ENCODE measurements around the gene TMEM161A.

The TMEM161A gene

GRCh38 chr19:19074196-19074882 lies 63.9 kb downstream of the TMEM161A start (continued):
- TF ChIP-seq ZNF18 (tag by site-specific recombination; IDR thresholded peaks at IDR 0.05), result peak; percentile 95
- TF ChIP-seq, protein P1, sequence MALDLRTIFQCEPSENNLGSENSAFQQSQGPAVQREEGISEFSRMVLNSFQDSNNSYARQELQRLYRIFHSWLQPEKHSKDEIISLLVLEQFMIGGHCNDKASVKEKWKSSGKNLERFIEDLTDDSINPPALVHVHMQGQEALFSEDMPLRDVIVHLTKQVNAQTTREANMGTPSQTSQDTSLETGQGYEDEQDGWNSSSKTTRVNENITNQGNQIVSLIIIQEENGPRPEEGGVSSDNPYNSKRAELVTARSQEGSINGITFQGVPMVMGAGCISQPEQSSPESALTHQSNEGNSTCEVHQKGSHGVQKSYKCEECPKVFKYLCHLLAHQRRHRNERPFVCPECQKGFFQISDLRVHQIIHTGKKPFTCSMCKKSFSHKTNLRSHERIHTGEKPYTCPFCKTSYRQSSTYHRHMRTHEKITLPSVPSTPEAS (tag by site-specific recombination; IDR thresholded peaks at IDR 0.05), result peak; percentile 99
- peak; percentile 90 for TF ChIP-seq ZFP69B (tag by site-specific recombination; IDR thresholded peaks at IDR 0.05)
- TF ChIP-seq, protein P2, sequence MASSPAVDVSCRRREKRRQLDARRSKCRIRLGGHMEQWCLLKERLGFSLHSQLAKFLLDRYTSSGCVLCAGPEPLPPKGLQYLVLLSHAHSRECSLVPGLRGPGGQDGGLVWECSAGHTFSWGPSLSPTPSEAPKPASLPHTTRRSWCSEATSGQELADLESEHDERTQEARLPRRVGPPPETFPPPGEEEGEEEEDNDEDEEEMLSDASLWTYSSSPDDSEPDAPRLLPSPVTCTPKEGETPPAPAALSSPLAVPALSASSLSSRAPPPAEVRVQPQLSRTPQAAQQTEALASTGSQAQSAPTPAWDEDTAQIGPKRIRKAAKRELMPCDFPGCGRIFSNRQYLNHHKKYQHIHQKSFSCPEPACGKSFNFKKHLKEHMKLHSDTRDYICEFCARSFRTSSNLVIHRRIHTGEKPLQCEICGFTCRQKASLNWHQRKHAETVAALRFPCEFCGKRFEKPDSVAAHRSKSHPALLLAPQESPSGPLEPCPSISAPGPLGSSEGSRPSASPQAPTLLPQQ (tag by site-specific recombination; IDR thresholded peaks at IDR 0.05), result peak; percentile 88
- peak; percentile 64; the same call in 1 of the 2 replicates for TF ChIP-seq ZNF2 (tag by site-specific recombination; IDR thresholded peaks at IDR 0.05)
- no peak for TF ChIP-seq PRDM2 (tag by site-specific recombination; IDR thresholded peaks at IDR 0.05; ENCODE audit: borderline replicate concordance)
- TF ChIP-seq TRIM28 (IDR thresholded peaks at IDR 0.05; ENCODE audit: borderline replicate concordance, low read length), result peak; percentile 78
- TF ChIP-seq ZNF654 (tag by site-specific recombination; IDR thresholded peaks at IDR 0.05; ENCODE audit: low read depth), result no peak
- 0 out of 2 replicates have a peak, but pooled peaks have one; percentile 37 for TF ChIP-seq ZBTB10 (tag by site-specific recombination; IDR thresholded peaks at IDR 0.05)
- peak; percentile 62 for TF ChIP-seq ZNF398 (tag by site-specific recombination; IDR thresholded peaks at IDR 0.05)

All from HEK293 (cell line).